ENCODE results near the gene ABCA4. TPM values are rescaled to one million over a fixed set of nuclear protein-coding genes. Genes with fewer than 3 reads are reported as not detected.

Gene ABCA4
- total and polyA plus RNA-seq, 2 of the 8 experiments (the other 6 are each of a cell fraction or from before 2014, with no cell fraction given), result 0.06 TPM; not detected in 1

- TF ChIP-seq BCL11A (IDR thresholded peaks at IDR 0.05; ENCODE audit: low read depth in 2 of 2, low read length in 2 of 2) (no peak), CBX5 (IDR thresholded peaks at IDR 0.05; ENCODE audit: low read depth, low read length) (no peak), SUZ12 (IDR thresholded peaks at IDR 0.05; ENCODE audit: low read length) (no peak), TCF12 (IDR thresholded peaks at IDR 0.05; ENCODE audit: low read depth, low read length) (no peak), PHF8 (conservative IDR thresholded peaks at IDR 0.05; ENCODE audit: low read depth, low read length) (no peak), CHD1 (IDR thresholded peaks at IDR 0.05; ENCODE audit: low read depth, low read length) (no peak), CHD2 (IDR thresholded peaks at IDR 0.05; ENCODE audit: low read length) (no peak), TBP (IDR thresholded peaks at IDR 0.05; ENCODE audit: low read depth, low read length) (no peak), SIRT6 (IDR thresholded peaks at IDR 0.05; ENCODE audit: low read length) (no peak)
Observed at GRCh38 chr1:94024104-94024792, 96.7 kb downstream of the ABCA4 start (continued).
